Liver (tissue), 9 donors: ENCODE results near the gene CPA2. TPM values are rescaled to one million over a fixed set of nuclear protein-coding genes. Genes with fewer than 3 reads are reported as not detected.
"Not testable (repeated sequence)": the region's sequence is repeated elsewhere in the genome, so short reads cannot be mapped to it uniquely, and the experiment has no call there.

ENCODE experiments used
- DNase-seq: peaks from one replicate; pipeline ENCODE4 v3.0.0-alpha.2; 2017; ENCODE audit warnings: low spot score
- H3K27ac ChIP-seq, 2 donors: one replicate each; pipeline ENCODE4 v1.7.0; 2013; ENCODE audit warnings: inconsistent platforms in 2 of 2, low read length in 2 of 2, control low read depth in 1 of 2, low read depth in 1 of 2, mild to moderate bottlenecking in 1 of 2
- H3K27me3 ChIP-seq, 4 donors: one replicate each; pipeline versions ENCODE4 v1.6.1 to v1.7.0; 2013; ENCODE audit warnings: low read length in 3 of 4, inconsistent platforms in 1 of 4, mild to moderate bottlenecking in 1 of 4, moderate library complexity in 1 of 4; ENCODE audit not compliant: control insufficient read depth in 4 of 4, insufficient read depth in 4 of 4
- H3K36me3 ChIP-seq, 4 donors: one replicate each; pipeline versions ENCODE4 v1.6.1 to v1.7.0; 2013; ENCODE audit warnings: low read length in 3 of 4, mild to moderate bottlenecking in 3 of 4, low read depth in 1 of 4, moderate library complexity in 1 of 4; ENCODE audit not compliant: control insufficient read depth in 4 of 4, insufficient read depth in 3 of 4
- H3K4me1 ChIP-seq, 4 donors: one replicate each; pipeline versions ENCODE4 v1.6.1 to v1.7.0; 2013; ENCODE audit warnings: low read length in 3 of 4, mild to moderate bottlenecking in 3 of 4, moderate library complexity in 1 of 4; ENCODE audit not compliant: control insufficient read depth in 4 of 4, insufficient read depth in 4 of 4
- H3K4me3 ChIP-seq, 3 donors: one replicate each; pipeline versions ENCODE4 v1.6.1 to v1.7.0; 2013; ENCODE audit warnings: low read length in 3 of 3, control low read depth in 1 of 3, low read depth in 1 of 3, mild to moderate bottlenecking in 1 of 3
- H3K9ac ChIP-seq, 2 donors: one replicate each; pipeline ENCODE4 v1.7.0; 2013; ENCODE audit warnings: low read length in 2 of 2, mild to moderate bottlenecking in 2 of 2, moderate library complexity in 2 of 2, control low read depth in 1 of 2, low read depth in 1 of 2
- H3K9me3 ChIP-seq, 4 donors: one replicate each; pipeline versions ENCODE4 v1.6.1 to v1.7.0; 2013; ENCODE audit warnings: low read length in 3 of 4; ENCODE audit not compliant: control insufficient read depth in 4 of 4
- CTCF ChIP-seq: fragments of 150-350 bp; IDR thresholded peaks from 2 replicates; pipeline ENCODE4 v1.5.1; 2017; ENCODE audit warnings: improper control_type of control experiment, low read depth, low read length; ENCODE audit not compliant: missing input control
- EGR1 ChIP-seq, 2 donors: IDR thresholded peaks; 2 replicates each; pipeline ENCODE4 v1.6.1; 2016 to 2018; ENCODE audit warnings: antibody characterized with exemption in 2 of 2, low read depth in 2 of 2
- FOXA1 ChIP-seq: IDR thresholded peaks from 2 replicates; pipeline ENCODE4 v1.6.1; 2016; ENCODE audit warnings: antibody characterized with exemption
- FOXA2 ChIP-seq: IDR thresholded peaks from 2 replicates; pipeline ENCODE4 v1.6.1; 2016; ENCODE audit warnings: antibody characterized with exemption
- GABPA ChIP-seq, 2 donors: IDR thresholded peaks in 1 of 2; conservative IDR thresholded peaks in 1 of 2; 2 replicates each; pipeline ENCODE4 v1.6.1; 2016; ENCODE audit warnings: antibody characterized with exemption in 2 of 2, mild to moderate bottlenecking in 1 of 2, moderate library complexity in 1 of 2
- HNF4A ChIP-seq, 2 donors: conservative IDR thresholded peaks; 2 replicates each; pipeline ENCODE4 v1.6.1; 2016; ENCODE audit warnings: antibody characterized with exemption in 2 of 2, mild to moderate bottlenecking in 2 of 2
- HNF4G ChIP-seq: IDR thresholded peaks from 2 replicates; pipeline ENCODE4 v1.6.1; 2016; ENCODE audit warnings: antibody characterized with exemption
- JUND ChIP-seq, 2 donors: IDR thresholded peaks; 2 replicates each; pipeline ENCODE4 v1.6.1; 2016; ENCODE audit warnings: antibody characterized with exemption in 2 of 2
- NR2F2 ChIP-seq: IDR thresholded peaks from 2 replicates; pipeline ENCODE4 v1.6.1; 2016; ENCODE audit warnings: antibody characterized with exemption
- RXRA ChIP-seq, 2 donors: IDR thresholded peaks; 2 replicates each; pipeline ENCODE4 v1.6.1; 2017 to 2018; ENCODE audit warnings: antibody characterized with exemption in 2 of 2, mild to moderate bottlenecking in 1 of 2
- SP1 ChIP-seq: IDR thresholded peaks from 2 replicates; pipeline ENCODE4 v1.6.1; 2018; ENCODE audit warnings: antibody characterized with exemption, mild to moderate bottlenecking
- TAF1 ChIP-seq: conservative IDR thresholded peaks from 2 replicates; pipeline ENCODE4 v1.6.1; 2016; ENCODE audit warnings: antibody characterized with exemption, mild to moderate bottlenecking
- YY1 ChIP-seq: IDR thresholded peaks from 2 replicates; pipeline ENCODE4 v1.6.1; 2016; ENCODE audit warnings: antibody characterized with exemption, mild to moderate bottlenecking
- ZBTB33 ChIP-seq: IDR thresholded peaks from 2 replicates; pipeline ENCODE4 v1.6.1; 2016; ENCODE audit warnings: antibody characterized with exemption
- WGBS: extraction: QIAGEN DNeasy Blood & Tissue Kit; methylation state at CpG from one replicate; pipeline ENCODE4 v1.1.7; 2013; 5-methylcytosine and 5-hydroxymethylcytosine counted together
- polyA plus RNA-seq, 2 donors: library from polyadenylated mRNA; stranded (reverse) in 1 of 2; unstranded in 1 of 2; fragments of 200-250 nt in 1 of 2; fragments of >200 nt in 1 of 2; fragmentation: Nextera tagmentation in 1 of 2; extraction: Ambion mirVana in 1 of 2; gene quantifications; one replicate each; pipeline versions ENCODE4 v1.2.1 to v1.2.3, GENCODE V29; 2013 to 2015
- total RNA-seq, 2 donors: library from RNA; depleted of rRNA; stranded (reverse); fragments of >200 nt; gene quantifications; one replicate each; pipeline ENCODE4 v1.2.3, GENCODE V29; 2014
- TF ChIP-seq, protein P1 (sequence below): IDR thresholded peaks from 2 replicates; pipeline ENCODE4 v1.6.1; 2016; ENCODE audit warnings: antibody characterized with exemption
- TF ChIP-seq, protein P2 (sequence below): IDR thresholded peaks from 2 replicates; pipeline ENCODE4 v1.6.1; 2016; ENCODE audit warnings: antibody characterized with exemption, mild to moderate bottlenecking
- donor health status: healthy.
- donor health status: healthy.
- donor health status: healthy.
- donor health status: healthy.
- donor health status: healthy.

CPA2 gene
- total and polyA plus RNA-seq, 4 donors: not detected

GRCh38 chr7:130229981-130230380 lies 36.7 kb upstream of the CPA2 start:
- H3K36me3 ChIP-seq, H3K4me3 ChIP-seq, DNase-seq, H3K27me3 ChIP-seq, H3K27ac ChIP-seq, H3K9me3 ChIP-seq, H3K4me1 ChIP-seq, H3K9ac ChIP-seq: not testable (repeated sequence)
- WGBS: 93% methylated on average over 28 of the region's 28 CpGs

GRCh38 chr7:130231792-130232191 lies 34.9 kb upstream of the CPA2 start:
- Histone ChIP-seq H3K4me3 (no peak overlapping the region), H3K36me3 (no peaks in the 10 kb centered on the region), H3K27ac (no peak overlapping the region), H3K9ac (no peak overlapping the region), H3K9me3 (no peaks in the 10 kb centered on the region), H3K27me3 (no peaks in the 10 kb centered on the region), H3K4me1 (no peaks in the 10 kb centered on the region)
- TF ChIP-seq EGR1 (IDR thresholded peaks at IDR 0.05; ENCODE audit: low read depth in 2 of 2): no peak
- no peak for TF ChIP-seq GABPA (IDR thresholded peaks at IDR 0.05 in 1 of 2, conservative IDR thresholded peaks at IDR 0.05 in 1 of 2)
- no peak for TF ChIP-seq NR2F2
- TF ChIP-seq FOXA1: no peak
- 77% methylated on average over 6 of the region's 6 CpGs for WGBS
- no peak for DNase-seq

GRCh38 chr7:130232209-130232608 lies 34.5 kb upstream of the CPA2 start:
- no peak for TF ChIP-seq FOXA2
- TF ChIP-seq, protein P1, sequence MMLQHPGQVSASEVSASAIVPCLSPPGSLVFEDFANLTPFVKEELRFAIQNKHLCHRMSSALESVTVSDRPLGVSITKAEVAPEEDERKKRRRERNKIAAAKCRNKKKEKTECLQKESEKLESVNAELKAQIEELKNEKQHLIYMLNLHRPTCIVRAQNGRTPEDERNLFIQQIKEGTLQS: no peak
- TF ChIP-seq, protein P2, sequence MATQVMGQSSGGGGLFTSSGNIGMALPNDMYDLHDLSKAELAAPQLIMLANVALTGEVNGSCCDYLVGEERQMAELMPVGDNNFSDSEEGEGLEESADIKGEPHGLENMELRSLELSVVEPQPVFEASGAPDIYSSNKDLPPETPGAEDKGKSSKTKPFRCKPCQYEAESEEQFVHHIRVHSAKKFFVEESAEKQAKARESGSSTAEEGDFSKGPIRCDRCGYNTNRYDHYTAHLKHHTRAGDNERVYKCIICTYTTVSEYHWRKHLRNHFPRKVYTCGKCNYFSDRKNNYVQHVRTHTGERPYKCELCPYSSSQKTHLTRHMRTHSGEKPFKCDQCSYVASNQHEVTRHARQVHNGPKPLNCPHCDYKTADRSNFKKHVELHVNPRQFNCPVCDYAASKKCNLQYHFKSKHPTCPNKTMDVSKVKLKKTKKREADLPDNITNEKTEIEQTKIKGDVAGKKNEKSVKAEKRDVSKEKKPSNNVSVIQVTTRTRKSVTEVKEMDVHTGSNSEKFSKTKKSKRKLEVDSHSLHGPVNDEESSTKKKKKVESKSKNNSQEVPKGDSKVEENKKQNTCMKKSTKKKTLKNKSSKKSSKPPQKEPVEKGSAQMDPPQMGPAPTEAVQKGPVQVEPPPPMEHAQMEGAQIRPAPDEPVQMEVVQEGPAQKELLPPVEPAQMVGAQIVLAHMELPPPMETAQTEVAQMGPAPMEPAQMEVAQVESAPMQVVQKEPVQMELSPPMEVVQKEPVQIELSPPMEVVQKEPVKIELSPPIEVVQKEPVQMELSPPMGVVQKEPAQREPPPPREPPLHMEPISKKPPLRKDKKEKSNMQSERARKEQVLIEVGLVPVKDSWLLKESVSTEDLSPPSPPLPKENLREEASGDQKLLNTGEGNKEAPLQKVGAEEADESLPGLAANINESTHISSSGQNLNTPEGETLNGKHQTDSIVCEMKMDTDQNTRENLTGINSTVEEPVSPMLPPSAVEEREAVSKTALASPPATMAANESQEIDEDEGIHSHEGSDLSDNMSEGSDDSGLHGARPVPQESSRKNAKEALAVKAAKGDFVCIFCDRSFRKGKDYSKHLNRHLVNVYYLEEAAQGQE: no peak
- no peak for TF ChIP-seq TAF1
- TF ChIP-seq NR2F2: no peak
- no peak for TF ChIP-seq RXRA (IDR thresholded peaks at IDR 0.05)
- TF ChIP-seq ZBTB33: no peak
- no peak for TF ChIP-seq HNF4A (conservative IDR thresholded peaks at IDR 0.05)
- TF ChIP-seq CTCF: no peak
- no peak for TF ChIP-seq SP1
- no peak for TF ChIP-seq YY1
- no peak for TF ChIP-seq JUND (IDR thresholded peaks at IDR 0.05)
- TF ChIP-seq HNF4G: no peak
- no peak overlapping the region for H3K27ac ChIP-seq

More at GRCh38 chr7:130232209-130232608, 34.5 kb upstream of the CPA2 start:
- H3K9ac ChIP-seq: no peak overlapping the region
- no peak for DNase-seq
- no peak overlapping the region for H3K4me3 ChIP-seq
- no peaks in the 10 kb centered on the region for H3K36me3 ChIP-seq
- WGBS: 93% methylated on average over 2 of the region's 2 CpGs
- no peaks in the 10 kb centered on the region for H3K27me3 ChIP-seq
- H3K4me1 ChIP-seq: no peaks in the 10 kb centered on the region
- no peaks in the 10 kb centered on the region for H3K9me3 ChIP-seq
